GM12878 (cell line): ENCODE measurements around the gene NMBR.

Experiments used
- BCL3 ChIP-seq: IDR thresholded peaks from 2 replicates; pipeline ENCODE4 v1.6.1; 2011; ENCODE audit warnings: borderline replicate concordance, low read depth, mild to moderate bottlenecking, moderate library complexity, low read length; ENCODE audit not compliant: insufficient read depth, poor library complexity, severe bottlenecking
- CTCF ChIP-seq, 3 experiments: IDR thresholded peaks in 2 of 3; conservative IDR thresholded peaks in 1 of 3; 2 replicates each; pipeline ENCODE4 v1.5.1; 2011; ENCODE audit warnings: low read depth in 3 of 3, low read length in 3 of 3, mild to moderate bottlenecking in 3 of 3, control low read depth in 2 of 3, moderate library complexity in 2 of 3, inconsistent platforms in 1 of 3, mixed read lengths in 1 of 3; ENCODE audit not compliant: control insufficient read depth in 2 of 3, insufficient read depth in 1 of 3; ENCODE audit errors: extremely low read depth in 1 of 3
- FOXK2 ChIP-seq: fragments of 450-650 bp; IDR thresholded peaks from 2 replicates; pipeline ENCODE4 v1.6.1; 2017; ENCODE audit warnings: mild to moderate bottlenecking, moderate library complexity
- RAD21 ChIP-seq: IDR thresholded peaks from 2 replicates; pipeline ENCODE4 v1.6.1; 2011; ENCODE audit warnings: mild to moderate bottlenecking, low read depth, low read length, moderate library complexity; ENCODE audit not compliant: insufficient read depth
- SMC3 ChIP-seq: IDR thresholded peaks from 2 replicates; pipeline ENCODE4 v1.6.1; 2011; ENCODE audit warnings: low read length, improper control_type of control experiment, borderline replicate concordance
- TAF1 ChIP-seq: IDR thresholded peaks from 2 replicates; pipeline ENCODE4 v1.6.1; 2011; ENCODE audit warnings: mild to moderate bottlenecking, low read depth, low read length, borderline replicate concordance
- ZBTB40 ChIP-seq: fragments of 450-650 bp; IDR thresholded peaks from 2 replicates; pipeline ENCODE4 v1.6.1; 2016; ENCODE audit warnings: mild to moderate bottlenecking, moderate library complexity, borderline replicate concordance
- ZNF24 ChIP-seq: fragments of 450-650 bp; IDR thresholded peaks from 2 replicates; pipeline ENCODE4 v1.6.1; 2017; ENCODE audit warnings: antibody characterized with exemption, mild to moderate bottlenecking
- ZZZ3 ChIP-seq: IDR thresholded peaks from 2 replicates; pipeline ENCODE4 v1.6.1; 2011; ENCODE audit warnings: low read depth; ENCODE audit not compliant: control insufficient read depth, insufficient read length

- no peak for TF ChIP-seq CTCF (IDR thresholded peaks at IDR 0.05 in 2 of 3, conservative IDR thresholded peaks at IDR 0.05 in 1 of 3; ENCODE audit: control insufficient read depth in 2 of 3, extremely low read depth in 1 of 3, insufficient read depth in 1 of 3, low read depth in 3 of 3, low read length in 3 of 3)
- TF ChIP-seq BCL3 = no peak
- no peak for TF ChIP-seq FOXK2
- no peak for TF ChIP-seq ZZZ3
- no peak for TF ChIP-seq TAF1
- no peak for TF ChIP-seq ZNF24
- no peak for TF ChIP-seq ZBTB40
- no peak for TF ChIP-seq SMC3
- TF ChIP-seq RAD21 = no peak
These were observed 28.0 kb downstream of the NMBR start for GRCh38 chr6:142118925-142119324.
